K562 (cell line): Measurements from ENCODE around the gene IL1RAPL2. TPM values are rescaled to one million over a fixed set of nuclear protein-coding genes. Genes with fewer than 3 reads are reported as not detected.

Experiments
- ATAC-seq: fragments of 200-7000 bp; cut with Tn5 transposase; 3 replicates; pipeline ENCODE4 v1.9.1; 2020; ENCODE audit warnings: moderate library complexity
- BruUV-seq: library from RNA; stranded (reverse); fragments of 400-500 nt; replicated peaks from 2 replicates; lab custom pipeline; 2021; lab: Mats Ljungman, UMichigan
- CTCF ChIA-PET: fragments of 300-600 bp; formaldehyde crosslinking; extraction: SDS; loops from one replicate; lab custom pipeline; 2021; ENCODE audit warnings: low intra/inter-chr PET ratio; lab: Yijun Ruan, JAX
- POLR2A ChIA-PET: fragments of 300-600, 350-650 bp; sonication (Branson Sonifier 250); formaldehyde crosslinking; extraction: SDS; loops from one replicate; lab custom pipeline; 2021; ENCODE audit warnings: antibody characterized with exemption, inconsistent platforms; lab: Yijun Ruan, JAX
- DNase-seq, 4 experiments: peaks; one replicate each; pipeline versions ENCODE4 v3.0.0 to v3.0.0-alpha.2; 2011 to 2018; ENCODE audit warnings: low spot score in 3 of 4, mixed read lengths in 3 of 4; ENCODE audit errors: extremely low read depth in 1 of 4
- FAIRE-seq: peaks from 2 replicates; lab custom pipeline; 2011; peaks lifted over from hg19 to GRCh38; lab: Jason Lieb, UNC
- H2AFZ ChIP-seq: 2 replicates; pipeline ENCODE4 v1.6.0; 2011; ENCODE audit warnings: low read depth, low read length, control low read depth, inconsistent platforms
- H3K27ac ChIP-seq: fragments of 200-600 bp; 3 replicates; pipeline ENCODE4 v1.8.0; 2011; ENCODE audit warnings: low read depth, mild to moderate bottlenecking, control low read depth, inconsistent platforms, low read length, moderate library complexity, mixed read lengths; ENCODE audit errors: extremely low read depth
- H3K27me3 ChIP-seq, 2 experiments: fragments of 300-600 bp in 1 of 2; 2 replicates in 1 of 2; 3 replicates in 1 of 2; pipeline versions ENCODE4 v1.6.0 to v1.8.0; 2011; ENCODE audit warnings: inconsistent platforms in 2 of 2, low read length in 2 of 2, mild to moderate bottlenecking in 1 of 2, mixed read lengths in 1 of 2, moderate library complexity in 1 of 2; ENCODE audit not compliant: control insufficient read depth in 2 of 2, insufficient read depth in 2 of 2
- H3K36me3 ChIP-seq: fragments of 300-600 bp; 3 replicates; pipeline ENCODE4 v1.8.0; 2011; ENCODE audit warnings: mild to moderate bottlenecking, low read length, inconsistent platforms; ENCODE audit not compliant: control insufficient read depth, insufficient read depth
- H3K4me1 ChIP-seq, 2 experiments: fragments of 200-600 bp in 1 of 2; replicated peaks in 1 of 2; 2 replicates in 1 of 2; 3 replicates in 1 of 2; pipeline versions ENCODE4 v1.5.1 to v1.8.0; 2011; ENCODE audit warnings: inconsistent platforms in 2 of 2, low read length in 2 of 2, mild to moderate bottlenecking in 1 of 2, mixed read lengths in 1 of 2, moderate library complexity in 1 of 2; ENCODE audit not compliant: control insufficient read depth in 2 of 2, insufficient read depth in 2 of 2
- H3K4me2 ChIP-seq: 2 replicates; pipeline ENCODE4 v1.6.1; 2011; ENCODE audit warnings: low read length, control low read depth, inconsistent platforms, mixed read lengths; ENCODE audit not compliant: insufficient read depth
- H3K4me3 ChIP-seq: fragments of 200-600 bp; sonication (generic), shearing (Covaris generic); 2 replicates; pipeline ENCODE4 v1.5.1; 2016; ENCODE audit warnings: control low read depth, inconsistent platforms
- H3K79me2 ChIP-seq: fragments of 200-600 bp; 3 replicates; pipeline ENCODE4 v1.8.0; 2011; ENCODE audit warnings: low read length, inconsistent platforms; ENCODE audit not compliant: control insufficient read depth, insufficient read depth
- H3K9ac ChIP-seq, 2 experiments: 2 replicates each; pipeline versions ENCODE4 v1.6.0 to v1.6.1; 2011; ENCODE audit warnings: low read depth in 2 of 2, low read length in 2 of 2, control low read depth in 1 of 2, inconsistent platforms in 1 of 2, mild to moderate bottlenecking in 1 of 2, mixed read lengths in 1 of 2; ENCODE audit not compliant: insufficient read depth in 1 of 2
- H3K9me1 ChIP-seq: one replicate; pipeline ENCODE4 v1.6.0; 2011; ENCODE audit warnings: inconsistent platforms, mild to moderate bottlenecking, low read length, moderate library complexity; ENCODE audit not compliant: control insufficient read depth, insufficient read depth
- H3K9me3 ChIP-seq: replicated peaks from 2 replicates; pipeline ENCODE4 v1.5.1; 2011; ENCODE audit warnings: low read depth, low read length, inconsistent platforms; ENCODE audit not compliant: control insufficient read depth, insufficient read depth
- H4K20me1 ChIP-seq: replicated peaks from 2 replicates; pipeline ENCODE4 v1.6.1; 2011; ENCODE audit warnings: low read length, inconsistent platforms, mixed read lengths; ENCODE audit not compliant: control insufficient read depth, insufficient read depth
- ASH1L ChIP-seq: fragments of 450-650 bp; IDR thresholded peaks from 2 replicates; pipeline ENCODE4 v1.6.1; 2018; ENCODE audit warnings: borderline replicate concordance, mild to moderate bottlenecking, low read depth; ENCODE audit not compliant: partially characterized antibody
- HDAC6 ChIP-seq: IDR thresholded peaks from 2 replicates; pipeline ENCODE4 v1.6.1; 2012; ENCODE audit warnings: low read depth, mild to moderate bottlenecking, control low read depth, inconsistent platforms, low read length, moderate library complexity
- LARP7 ChIP-seq: fragments of 450-650 bp; IDR thresholded peaks from 2 replicates; pipeline ENCODE4 v1.6.1; 2016
- NONO ChIP-seq, 2 experiments: fragments of 200-400 bp in 1 of 2; fragments of 450-650 bp in 1 of 2; formaldehyde crosslinking in 1 of 2; IDR thresholded peaks; 2 replicates each; pipeline ENCODE4 v1.6.1; 2017; ENCODE audit warnings: low read depth in 2 of 2, mild to moderate bottlenecking in 2 of 2, moderate library complexity in 2 of 2, low read length in 1 of 2
- NRF1 ChIP-seq, 2 experiments: fragments of 450-650 bp; IDR thresholded peaks in 1 of 2; conservative IDR thresholded peaks in 1 of 2; 2 replicates each; pipeline ENCODE4 v1.6.1; 2014; ENCODE audit warnings: mild to moderate bottlenecking in 2 of 2
- ZBTB43 ChIP-seq: sonication (generic); formaldehyde crosslinking; IDR thresholded peaks from 2 replicates; pipeline ENCODE4 v1.8.0; 2023; ENCODE audit warnings: mild to moderate bottlenecking, missing genetic modification reagents
- ZNF146 ChIP-seq: IDR thresholded peaks from one replicate; pipeline ENCODE4 v1.6.1; 2018; ENCODE audit warnings: missing compliant biosample characterization; ENCODE audit not compliant: unreplicated experiment
- ZNF3 ChIP-seq: fragments of 250-450 bp; sonication (Bioruptor Pico); IDR thresholded peaks from 2 replicates; pipeline ENCODE4 v1.5.0; 2021; ENCODE audit warnings: mild to moderate bottlenecking, moderate library complexity
- ZNF561 ChIP-seq: fragments of 450-650 bp; formaldehyde crosslinking; conservative IDR thresholded peaks from 2 replicates; pipeline ENCODE4 v1.4.0; 2020; ENCODE audit warnings: mild to moderate bottlenecking, moderate library complexity
- WGBS: fragments of 100-300 bp; shearing (Covaris generic); methylation state at CpG from one replicate; pipeline ENCODE4 v1.1.6; 2016; ENCODE audit warnings: low coverage, mixed read lengths; ENCODE audit not compliant: insufficient coverage; ENCODE audit errors: missing lambda C conversion rate; 5-methylcytosine and 5-hydroxymethylcytosine counted together
- in situ Hi-C: fragments of 300-500 bp; cut with MboI; formaldehyde crosslinking; loops from 4 replicates; pipeline ENCODE4 v1.15.0; 2018; ENCODE audit warnings: inconsistent platforms, mixed read lengths
- intact Hi-C: fragments of 100-400 bp; cut with micrococcal nuclease; formaldehyde crosslinking; loops from 2 replicates; pipeline ENCODE4 v1.14.2; 2022
- polyA plus RNA-seq, 8 experiments: library from polyadenylated mRNA; depleted of rRNA in 4 of 8; stranded (reverse) in 5 of 8; unstranded in 3 of 8; fragments of >200 nt; fragmentation: Nextera tagmentation in 2 of 8; fragmentation: Illumina TruSeq in 1 of 8; extraction: Ambion mirVana in 2 of 8; extraction: Trizol in 1 of 8; gene quantifications; 2 replicates each; pipeline versions ENCODE4 v1.2.1 to v1.2.3, GENCODE V29; 2011 to 2014; ENCODE audit warnings: inconsistent platforms in 1 of 8, missing spikeins in 1 of 8
- total RNA-seq, 7 experiments: library from RNA; depleted of rRNA in 6 of 7; stranded (reverse); fragments of >200 nt in 6 of 7; fragmentation: Illumina TruSeq in 2 of 7; extraction: Trizol in 2 of 7; gene quantifications; 2 replicates each; pipeline versions ENCODE4 v1.2.1 to v1.2.3, GENCODE V29; 2011 to 2021; ENCODE audit warnings: low replicate concordance in 1 of 7
- TF ChIP-seq, protein P1 (sequence below): fragments of 200-800 bp; sonication (Bioruptor generic); IDR thresholded peaks from 2 replicates; pipeline ENCODE4 v1.6.1; 2017; ENCODE audit warnings: missing genetic modification characterization, missing compliant biosample characterization
- TF ChIP-seq, protein P2 (sequence below): sonication (generic); formaldehyde crosslinking; IDR thresholded peaks from 2 replicates; pipeline ENCODE4 v1.8.1; 2023; ENCODE audit warnings: missing genetic modification reagents, mild to moderate bottlenecking, borderline replicate concordance

The IL1RAPL2 gene
- total and polyA plus RNA-seq, 9 of the 15 experiments (the other 6 are each of a cell fraction or from before 2014, with no cell fraction given), result not detected

GRCh38 chrX:105738162-105738561, 1172.2 kb downstream of the IL1RAPL2 start:
- H3K27me3 ChIP-seq, result no peaks in the 10 kb centered on the region
- H2AFZ ChIP-seq, result no peak overlapping the region
- H3K9me3 ChIP-seq, result no peaks in the 10 kb centered on the region
- intact Hi-C loops, result no loop called here
- TF ChIP-seq ZNF146 (CRISPR knock-in tag), result no peak
- TF ChIP-seq ASH1L, result no peak
- TF ChIP-seq ZBTB43 (CRISPR knock-in tag), result no peak
- no peak for TF ChIP-seq NRF1 (conservative IDR thresholded peaks at IDR 0.05 in 1 of 2, IDR thresholded peaks at IDR 0.05 in 1 of 2)
- no peak for TF ChIP-seq ZNF3 (CRISPR knock-in tag)
- TF ChIP-seq, protein P1, sequence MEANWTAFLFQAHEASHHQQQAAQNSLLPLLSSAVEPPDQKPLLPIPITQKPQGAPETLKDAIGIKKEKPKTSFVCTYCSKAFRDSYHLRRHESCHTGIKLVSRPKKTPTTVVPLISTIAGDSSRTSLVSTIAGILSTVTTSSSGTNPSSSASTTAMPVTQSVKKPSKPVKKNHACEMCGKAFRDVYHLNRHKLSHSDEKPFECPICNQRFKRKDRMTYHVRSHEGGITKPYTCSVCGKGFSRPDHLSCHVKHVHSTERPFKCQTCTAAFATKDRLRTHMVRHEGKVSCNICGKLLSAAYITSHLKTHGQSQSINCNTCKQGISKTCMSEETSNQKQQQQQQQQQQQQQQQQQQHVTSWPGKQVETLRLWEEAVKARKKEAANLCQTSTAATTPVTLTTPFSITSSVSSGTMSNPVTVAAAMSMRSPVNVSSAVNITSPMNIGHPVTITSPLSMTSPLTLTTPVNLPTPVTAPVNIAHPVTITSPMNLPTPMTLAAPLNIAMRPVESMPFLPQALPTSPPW, result no peak
- TF ChIP-seq, protein P2, sequence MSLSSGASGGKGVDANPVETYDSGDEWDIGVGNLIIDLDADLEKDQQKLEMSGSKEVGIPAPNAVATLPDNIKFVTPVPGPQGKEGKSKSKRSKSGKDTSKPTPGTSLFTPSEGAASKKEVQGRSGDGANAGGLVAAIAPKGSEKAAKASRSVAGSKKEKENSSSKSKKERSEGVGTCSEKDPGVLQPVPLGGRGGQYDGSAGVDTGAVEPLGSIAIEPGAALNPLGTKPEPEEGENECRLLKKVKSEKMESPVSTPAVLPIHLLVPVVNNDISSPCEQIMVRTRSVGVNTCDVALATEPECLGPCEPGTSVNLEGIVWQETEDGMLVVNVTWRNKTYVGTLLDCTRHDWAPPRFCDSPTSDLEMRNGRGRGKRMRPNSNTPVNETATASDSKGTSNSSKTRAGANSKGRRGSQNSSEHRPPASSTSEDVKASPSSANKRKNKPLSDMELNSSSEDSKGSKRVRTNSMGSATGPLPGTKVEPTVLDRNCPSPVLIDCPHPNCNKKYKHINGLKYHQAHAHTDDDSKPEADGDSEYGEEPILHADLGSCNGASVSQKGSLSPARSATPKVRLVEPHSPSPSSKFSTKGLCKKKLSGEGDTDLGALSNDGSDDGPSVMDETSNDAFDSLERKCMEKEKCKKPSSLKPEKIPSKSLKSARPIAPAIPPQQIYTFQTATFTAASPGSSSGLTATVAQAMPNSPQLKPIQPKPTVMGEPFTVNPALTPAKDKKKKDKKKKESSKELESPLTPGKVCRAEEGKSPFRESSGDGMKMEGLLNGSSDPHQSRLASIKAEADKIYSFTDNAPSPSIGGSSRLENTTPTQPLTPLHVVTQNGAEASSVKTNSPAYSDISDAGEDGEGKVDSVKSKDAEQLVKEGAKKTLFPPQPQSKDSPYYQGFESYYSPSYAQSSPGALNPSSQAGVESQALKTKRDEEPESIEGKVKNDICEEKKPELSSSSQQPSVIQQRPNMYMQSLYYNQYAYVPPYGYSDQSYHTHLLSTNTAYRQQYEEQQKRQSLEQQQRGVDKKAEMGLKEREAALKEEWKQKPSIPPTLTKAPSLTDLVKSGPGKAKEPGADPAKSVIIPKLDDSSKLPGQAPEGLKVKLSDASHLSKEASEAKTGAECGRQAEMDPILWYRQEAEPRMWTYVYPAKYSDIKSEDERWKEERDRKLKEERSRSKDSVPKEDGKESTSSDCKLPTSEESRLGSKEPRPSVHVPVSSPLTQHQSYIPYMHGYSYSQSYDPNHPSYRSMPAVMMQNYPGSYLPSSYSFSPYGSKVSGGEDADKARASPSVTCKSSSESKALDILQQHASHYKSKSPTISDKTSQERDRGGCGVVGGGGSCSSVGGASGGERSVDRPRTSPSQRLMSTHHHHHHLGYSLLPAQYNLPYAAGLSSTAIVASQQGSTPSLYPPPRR (CRISPR knock-in tag), result no peak
- TF ChIP-seq LARP7, result no peak
- TF ChIP-seq HDAC6, result no peak
- TF ChIP-seq ZNF561 (CRISPR knock-in tag), result no peak
- no peak for TF ChIP-seq NONO (IDR thresholded peaks at IDR 0.05; ENCODE audit: low read depth in 2 of 2, low read length in 1 of 2)
- TF ChIP-seq, all 486 proteins: peak for 0
- Histone ChIP-seq H3K36me3 (no peaks in the 10 kb centered on the region), H3K4me3 (no peak overlapping the region), H4K20me1 (no peaks in the 10 kb centered on the region), H3K27ac (no peak overlapping the region), H3K4me1 (no peaks in the 10 kb centered on the region), H3K9me1 (no peaks in the 10 kb centered on the region), H3K9ac (no peak overlapping the region), H3K79me2 (no peaks in the 10 kb centered on the region), H3K4me2 (no peak overlapping the region)
- in situ Hi-C loops, result no loop called here
- BruUV-seq, result no TSS peak
- ATAC-seq (no peak), FAIRE-seq (no peak), DNase-seq (no peak)
- ChIA-PET CTCF (no interaction called here), POLR2A (no interaction called here)
- WGBS, result 0% methylated on average over 2 of the region's 2 CpGs
